Stimulated activated CD4-positive, alpha-beta T cell treated with anti-CD3 and anti-CD28 coated beads, Interleukin-1b, Interleukin-23, amount 100 ng/mL, for 48 hours (primary cell): ENCODE data around the gene ISG20.

ENCODE experiments used
- DNase-seq: peaks from one replicate; pipeline ENCODE4 v3.0.0-alpha.2; 2020

Gene ISG20

GRCh38 chr15:88655800-88656488 is 17.1 kb downstream of the ISG20 start:
- no peak for DNase-seq

GRCh38 chr15:88656760-88657221 is 18.0 kb downstream of the ISG20 start:
- no peak for DNase-seq

GRCh38 chr15:88657326-88658069 is 18.7 kb downstream of the ISG20 start:
- no peak for DNase-seq

- DNase-seq, result no peak
These were observed 19.5 kb downstream of the ISG20 start for GRCh38 chr15:88658070-88658965.

GRCh38 chr15:88658972-88659931 is 20.4 kb downstream of the ISG20 start:
- no peak for DNase-seq

- no peak for DNase-seq
These were observed 22.4 kb downstream of the ISG20 start for GRCh38 chr15:88661041-88661700.

- DNase-seq, result no peak
These were observed 23.1 kb downstream of the ISG20 start for GRCh38 chr15:88661761-88662556.

GRCh38 chr15:88663141-88663621 is 24.4 kb downstream of the ISG20 start:
- DNase-seq, result no peak

- peak; percentile 32 for DNase-seq
These were observed 25.4 kb downstream of the ISG20 start for GRCh38 chr15:88664151-88664778.

GRCh38 chr15:88674661-88675060 is 35.8 kb downstream of the ISG20 start:
- no peak for DNase-seq

- no peak for DNase-seq
These were observed 39.9 kb downstream of the ISG20 start for GRCh38 chr15:88678755-88679154.

- no peak for DNase-seq
These were observed 41.6 kb downstream of the ISG20 start for GRCh38 chr15:88680241-88681001.

- DNase-seq, result no peak
These were observed 42.9 kb downstream of the ISG20 start for GRCh38 chr15:88681610-88682221.

- DNase-seq, result no peak
These were observed 45.5 kb downstream of the ISG20 start for GRCh38 chr15:88684345-88684744.

GRCh38 chr15:88686166-88686565 is 47.4 kb downstream of the ISG20 start:
- no peak for DNase-seq

- no peak for DNase-seq
These were observed 49.6 kb downstream of the ISG20 start for GRCh38 chr15:88688394-88688933.

GRCh38 chr15:88690331-88690730 is 51.5 kb downstream of the ISG20 start:
- no peak for DNase-seq

- DNase-seq, result no peak
These were observed 54.4 kb downstream of the ISG20 start for GRCh38 chr15:88693191-88693590.
